HepG2 (cell line): ENCODE data around the gene CR1L. TPM values are rescaled to one million over a fixed set of nuclear protein-coding genes. Genes with fewer than 3 reads are reported as not detected.
A peak's percentile ranks its signal among the peaks of the same experiment; 100 is the strongest.

Source experiments
- ASH2L ChIP-seq: fragments of 300-600, 200-600 bp; sonication (generic); IDR thresholded peaks from 2 replicates; pipeline ENCODE4 v1.7.0; 2017; ENCODE audit warnings: low read depth, mild to moderate bottlenecking, moderate library complexity, mixed read lengths, low read length; ENCODE audit not compliant: insufficient read length
- CENPT ChIP-seq: sonication (generic); formaldehyde crosslinking; IDR thresholded peaks from 2 replicates; pipeline ENCODE4 v1.8.0; 2022; ENCODE audit warnings: low read depth, mild to moderate bottlenecking, moderate library complexity, missing genetic modification reagents
- JDP2 ChIP-seq: sonication (generic); formaldehyde crosslinking; IDR thresholded peaks from 2 replicates; pipeline ENCODE4 v1.8.1; 2022; ENCODE audit warnings: missing genetic modification reagents, borderline replicate concordance
- MEIS2 ChIP-seq: sonication (generic); formaldehyde crosslinking; IDR thresholded peaks from 2 replicates; pipeline ENCODE4 v1.9.0; 2021; ENCODE audit warnings: mild to moderate bottlenecking, missing genetic modification reagents
- NCOA1 ChIP-seq: sonication (generic); formaldehyde crosslinking; IDR thresholded peaks from 2 replicates; pipeline ENCODE4 v1.9.0; 2021; ENCODE audit warnings: missing genetic modification reagents
- RORA ChIP-seq: sonication (generic); formaldehyde crosslinking; IDR thresholded peaks from 2 replicates; pipeline ENCODE4 v1.5.0; 2020; ENCODE audit warnings: mild to moderate bottlenecking, missing genetic modification reagents, moderate library complexity
- ZKSCAN1 ChIP-seq: fragments of 150-350 bp; IDR thresholded peaks from 2 replicates; pipeline ENCODE4 v1.6.1; 2014; ENCODE audit warnings: low read length
- ZNF790 ChIP-seq: sonication (generic); formaldehyde crosslinking; IDR thresholded peaks from 2 replicates; pipeline ENCODE4 v1.8.0; 2022; ENCODE audit warnings: missing genetic modification reagents, mild to moderate bottlenecking, borderline replicate concordance
- polyA plus RNA-seq, 8 experiments: library from polyadenylated mRNA; depleted of rRNA in 3 of 8; stranded (reverse) in 7 of 8; unstranded in 1 of 8; fragments of >200 nt; fragmentation: Illumina TruSeq in 4 of 8; extraction: Trizol in 4 of 8; gene quantifications; 2 replicates each; pipeline versions ENCODE4 v1.2.1 to v1.2.3, GENCODE V29; 2011 to 2016; ENCODE audit warnings: low read depth in 4 of 8, missing spikeins in 1 of 8, mixed read lengths in 1 of 8; ENCODE audit not compliant: insufficient read depth in 1 of 8
- total RNA-seq, 5 experiments: library from RNA; depleted of rRNA; stranded (reverse); fragments of >200 nt; fragmentation: Illumina TruSeq; extraction: Trizol; gene quantifications; 2 replicates each; pipeline ENCODE4 v1.2.3, GENCODE V29; 2016; ENCODE audit warnings: low read depth in 1 of 5
- TF ChIP-seq, protein P1 (sequence below): sonication (generic); formaldehyde crosslinking; IDR thresholded peaks from 2 replicates; pipeline ENCODE4 v1.4.0; 2020; ENCODE audit warnings: mild to moderate bottlenecking, low read depth, missing genetic modification reagents
- TF ChIP-seq, protein P2 (sequence below): IDR thresholded peaks from 2 replicates; pipeline ENCODE4 v1.6.1; 2012; ENCODE audit warnings: inconsistent platforms
- TF ChIP-seq, protein P3 (sequence below): sonication (generic); formaldehyde crosslinking; IDR thresholded peaks from 2 replicates; pipeline ENCODE4 v1.8.0; 2022; ENCODE audit warnings: mild to moderate bottlenecking, missing genetic modification reagents, moderate library complexity
- TF ChIP-seq, protein P4 (sequence below): sonication (generic); formaldehyde crosslinking; conservative IDR thresholded peaks from 2 replicates; pipeline ENCODE4 v1.4.0; 2020; ENCODE audit warnings: mild to moderate bottlenecking, missing genetic modification reagents, moderate library complexity
- TF ChIP-seq, protein P5 (sequence below): sonication (generic); formaldehyde crosslinking; IDR thresholded peaks from 2 replicates; pipeline ENCODE4 v1.4.0; 2020; ENCODE audit warnings: missing genetic modification reagents, borderline replicate concordance
- TF ChIP-seq, protein P6 (sequence below): sonication (generic); formaldehyde crosslinking; IDR thresholded peaks from 2 replicates; pipeline ENCODE4 v1.4.0; 2020; ENCODE audit warnings: missing genetic modification reagents
- TF ChIP-seq, protein P7 (sequence below): sonication (generic); formaldehyde crosslinking; IDR thresholded peaks from 2 replicates; pipeline ENCODE4 v1.4.0; 2020; ENCODE audit warnings: missing genetic modification reagents

Gene CR1L
- total and polyA plus RNA-seq, 2 of the 13 experiments (the other 11 are each of a cell fraction or from before 2014, with no cell fraction given) = not detected

DNA sequence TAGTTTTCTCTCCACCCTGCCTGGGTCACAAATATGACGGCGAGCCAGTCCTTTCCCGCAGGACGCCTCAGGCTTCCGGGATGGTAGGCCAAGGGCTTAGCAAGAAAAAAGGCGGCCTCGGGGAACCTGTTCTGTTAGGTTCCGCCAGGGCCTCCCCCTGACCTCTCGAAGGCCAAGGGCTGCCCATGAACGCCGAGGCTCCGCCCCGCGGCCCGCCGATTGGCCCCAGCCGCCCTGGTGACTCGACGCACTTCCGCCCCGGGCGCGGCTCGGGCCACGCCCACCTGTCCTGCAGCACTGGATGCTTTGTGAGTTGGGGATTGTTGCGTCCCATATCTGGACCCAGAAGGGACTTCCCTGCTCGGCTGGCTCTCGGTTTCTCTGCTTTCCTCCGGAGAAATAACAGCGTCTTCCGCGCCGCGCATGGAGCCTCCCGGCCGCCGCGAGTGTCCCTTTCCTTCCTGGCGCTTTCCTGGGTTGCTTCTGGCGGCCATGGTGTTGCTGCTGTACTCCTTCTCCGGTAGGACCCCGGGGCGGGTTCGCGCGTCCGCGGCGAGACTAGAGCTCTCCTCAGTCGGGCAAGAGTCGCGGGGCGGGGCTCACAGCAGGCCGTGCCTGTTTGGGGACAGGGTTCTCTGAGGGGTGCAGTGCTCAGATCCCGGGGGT lies 107.0 kb downstream of the CR1L start, which contains the start of gene CD46 (continued):
- TF ChIP-seq, protein P1, sequence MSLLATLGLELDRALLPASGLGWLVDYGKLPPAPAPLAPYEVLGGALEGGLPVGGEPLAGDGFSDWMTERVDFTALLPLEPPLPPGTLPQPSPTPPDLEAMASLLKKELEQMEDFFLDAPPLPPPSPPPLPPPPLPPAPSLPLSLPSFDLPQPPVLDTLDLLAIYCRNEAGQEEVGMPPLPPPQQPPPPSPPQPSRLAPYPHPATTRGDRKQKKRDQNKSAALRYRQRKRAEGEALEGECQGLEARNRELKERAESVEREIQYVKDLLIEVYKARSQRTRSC (CRISPR knock-in tag) = no peak
- TF ChIP-seq, protein P2, sequence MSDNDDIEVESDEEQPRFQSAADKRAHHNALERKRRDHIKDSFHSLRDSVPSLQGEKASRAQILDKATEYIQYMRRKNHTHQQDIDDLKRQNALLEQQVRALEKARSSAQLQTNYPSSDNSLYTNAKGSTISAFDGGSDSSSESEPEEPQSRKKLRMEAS = peak; percentile 62; the same call in 1 of the 2 replicates
- TF ChIP-seq JDP2 (CRISPR knock-in tag) = no peak
- TF ChIP-seq ZKSCAN1 = no peak
- TF ChIP-seq, protein P3, sequence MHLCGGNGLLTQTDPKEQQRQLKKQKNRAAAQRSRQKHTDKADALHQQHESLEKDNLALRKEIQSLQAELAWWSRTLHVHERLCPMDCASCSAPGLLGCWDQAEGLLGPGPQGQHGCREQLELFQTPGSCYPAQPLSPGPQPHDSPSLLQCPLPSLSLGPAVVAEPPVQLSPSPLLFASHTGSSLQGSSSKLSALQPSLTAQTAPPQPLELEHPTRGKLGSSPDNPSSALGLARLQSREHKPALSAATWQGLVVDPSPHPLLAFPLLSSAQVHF (CRISPR knock-in tag) = no peak
- TF ChIP-seq, protein P4, sequence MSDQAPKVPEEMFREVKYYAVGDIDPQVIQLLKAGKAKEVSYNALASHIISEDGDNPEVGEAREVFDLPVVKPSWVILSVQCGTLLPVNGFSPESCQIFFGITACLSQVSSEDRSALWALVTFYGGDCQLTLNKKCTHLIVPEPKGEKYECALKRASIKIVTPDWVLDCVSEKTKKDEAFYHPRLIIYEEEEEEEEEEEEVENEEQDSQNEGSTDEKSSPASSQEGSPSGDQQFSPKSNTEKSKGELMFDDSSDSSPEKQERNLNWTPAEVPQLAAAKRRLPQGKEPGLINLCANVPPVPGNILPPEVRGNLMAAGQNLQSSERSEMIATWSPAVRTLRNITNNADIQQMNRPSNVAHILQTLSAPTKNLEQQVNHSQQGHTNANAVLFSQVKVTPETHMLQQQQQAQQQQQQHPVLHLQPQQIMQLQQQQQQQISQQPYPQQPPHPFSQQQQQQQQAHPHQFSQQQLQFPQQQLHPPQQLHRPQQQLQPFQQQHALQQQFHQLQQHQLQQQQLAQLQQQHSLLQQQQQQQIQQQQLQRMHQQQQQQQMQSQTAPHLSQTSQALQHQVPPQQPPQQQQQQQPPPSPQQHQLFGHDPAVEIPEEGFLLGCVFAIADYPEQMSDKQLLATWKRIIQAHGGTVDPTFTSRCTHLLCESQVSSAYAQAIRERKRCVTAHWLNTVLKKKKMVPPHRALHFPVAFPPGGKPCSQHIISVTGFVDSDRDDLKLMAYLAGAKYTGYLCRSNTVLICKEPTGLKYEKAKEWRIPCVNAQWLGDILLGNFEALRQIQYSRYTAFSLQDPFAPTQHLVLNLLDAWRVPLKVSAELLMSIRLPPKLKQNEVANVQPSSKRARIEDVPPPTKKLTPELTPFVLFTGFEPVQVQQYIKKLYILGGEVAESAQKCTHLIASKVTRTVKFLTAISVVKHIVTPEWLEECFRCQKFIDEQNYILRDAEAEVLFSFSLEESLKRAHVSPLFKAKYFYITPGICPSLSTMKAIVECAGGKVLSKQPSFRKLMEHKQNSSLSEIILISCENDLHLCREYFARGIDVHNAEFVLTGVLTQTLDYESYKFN = peak; percentile 10
- TF ChIP-seq ZNF790 (CRISPR knock-in tag) = peak; percentile 11; the same call in 1 of the 2 replicates
- TF ChIP-seq, protein P5, sequence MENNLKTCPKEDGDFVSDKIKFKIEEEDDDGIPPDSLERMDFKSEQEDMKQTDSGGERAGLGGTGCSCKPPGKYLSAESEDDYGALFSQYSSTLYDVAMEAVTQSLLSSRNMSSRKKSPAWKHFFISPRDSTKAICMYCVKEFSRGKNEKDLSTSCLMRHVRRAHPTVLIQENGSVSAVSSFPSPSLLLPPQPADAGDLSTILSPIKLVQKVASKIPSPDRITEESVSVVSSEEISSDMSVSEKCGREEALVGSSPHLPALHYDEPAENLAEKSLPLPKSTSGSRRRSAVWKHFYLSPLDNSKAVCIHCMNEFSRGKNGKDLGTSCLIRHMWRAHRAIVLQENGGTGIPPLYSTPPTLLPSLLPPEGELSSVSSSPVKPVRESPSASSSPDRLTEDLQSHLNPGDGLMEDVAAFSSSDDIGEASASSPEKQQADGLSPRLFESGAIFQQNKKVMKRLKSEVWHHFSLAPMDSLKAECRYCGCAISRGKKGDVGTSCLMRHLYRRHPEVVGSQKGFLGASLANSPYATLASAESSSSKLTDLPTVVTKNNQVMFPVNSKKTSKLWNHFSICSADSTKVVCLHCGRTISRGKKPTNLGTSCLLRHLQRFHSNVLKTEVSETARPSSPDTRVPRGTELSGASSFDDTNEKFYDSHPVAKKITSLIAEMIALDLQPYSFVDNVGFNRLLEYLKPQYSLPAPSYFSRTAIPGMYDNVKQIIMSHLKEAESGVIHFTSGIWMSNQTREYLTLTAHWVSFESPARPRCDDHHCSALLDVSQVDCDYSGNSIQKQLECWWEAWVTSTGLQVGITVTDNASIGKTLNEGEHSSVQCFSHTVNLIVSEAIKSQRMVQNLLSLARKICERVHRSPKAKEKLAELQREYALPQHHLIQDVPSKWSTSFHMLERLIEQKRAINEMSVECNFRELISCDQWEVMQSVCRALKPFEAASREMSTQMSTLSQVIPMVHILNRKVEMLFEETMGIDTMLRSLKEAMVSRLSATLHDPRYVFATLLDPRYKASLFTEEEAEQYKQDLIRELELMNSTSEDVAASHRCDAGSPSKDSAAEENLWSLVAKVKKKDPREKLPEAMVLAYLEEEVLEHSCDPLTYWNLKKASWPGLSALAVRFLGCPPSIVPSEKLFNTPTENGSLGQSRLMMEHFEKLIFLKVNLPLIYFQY (CRISPR knock-in tag) = 0 out of 2 replicates have a peak, but pooled peaks have one; percentile 22
- TF ChIP-seq CENPT (CRISPR knock-in tag) = no peak
- TF ChIP-seq, protein P6, sequence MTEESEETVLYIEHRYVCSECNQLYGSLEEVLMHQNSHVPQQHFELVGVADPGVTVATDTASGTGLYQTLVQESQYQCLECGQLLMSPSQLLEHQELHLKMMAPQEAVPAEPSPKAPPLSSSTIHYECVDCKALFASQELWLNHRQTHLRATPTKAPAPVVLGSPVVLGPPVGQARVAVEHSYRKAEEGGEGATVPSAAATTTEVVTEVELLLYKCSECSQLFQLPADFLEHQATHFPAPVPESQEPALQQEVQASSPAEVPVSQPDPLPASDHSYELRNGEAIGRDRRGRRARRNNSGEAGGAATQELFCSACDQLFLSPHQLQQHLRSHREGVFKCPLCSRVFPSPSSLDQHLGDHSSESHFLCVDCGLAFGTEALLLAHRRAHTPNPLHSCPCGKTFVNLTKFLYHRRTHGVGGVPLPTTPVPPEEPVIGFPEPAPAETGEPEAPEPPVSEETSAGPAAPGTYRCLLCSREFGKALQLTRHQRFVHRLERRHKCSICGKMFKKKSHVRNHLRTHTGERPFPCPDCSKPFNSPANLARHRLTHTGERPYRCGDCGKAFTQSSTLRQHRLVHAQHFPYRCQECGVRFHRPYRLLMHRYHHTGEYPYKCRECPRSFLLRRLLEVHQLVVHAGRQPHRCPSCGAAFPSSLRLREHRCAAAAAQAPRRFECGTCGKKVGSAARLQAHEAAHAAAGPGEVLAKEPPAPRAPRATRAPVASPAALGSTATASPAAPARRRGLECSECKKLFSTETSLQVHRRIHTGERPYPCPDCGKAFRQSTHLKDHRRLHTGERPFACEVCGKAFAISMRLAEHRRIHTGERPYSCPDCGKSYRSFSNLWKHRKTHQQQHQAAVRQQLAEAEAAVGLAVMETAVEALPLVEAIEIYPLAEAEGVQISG (CRISPR knock-in tag) = no peak; the same call in 1 of the 2 replicates
- TF ChIP-seq ASH2L = peak; percentile 82
- TF ChIP-seq, protein P7, sequence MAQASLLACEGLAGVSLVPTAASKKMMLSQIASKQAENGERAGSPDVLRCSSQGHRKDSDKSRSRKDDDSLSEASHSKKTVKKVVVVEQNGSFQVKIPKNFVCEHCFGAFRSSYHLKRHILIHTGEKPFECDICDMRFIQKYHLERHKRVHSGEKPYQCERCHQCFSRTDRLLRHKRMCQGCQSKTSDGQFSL (CRISPR knock-in tag) = 0 out of 2 replicates have a peak, but pooled peaks have one; percentile 21
- TF ChIP-seq NCOA1 (CRISPR knock-in tag) = no peak
- no peak for TF ChIP-seq MEIS2 (CRISPR knock-in tag)
- TF ChIP-seq RORA = no peak
